HG02763 (cell line): ENCODE data around the gene VIM.
A peak's percentile ranks its signal among the peaks of the same experiment; 100 is the strongest.
"Not testable (repeated sequence)": the region's sequence is repeated elsewhere in the genome, so short reads cannot be mapped to it uniquely, and the experiment has no call there.

Experiments
- ATAC-seq: cut with Tn5 transposase; IDR thresholded peaks from one replicate; pipeline ENCODE4 v1.9.1; 2021; ENCODE audit warnings: mild to moderate bottlenecking, moderate library complexity; ENCODE audit not compliant: unreplicated experiment

Gene VIM

DNA sequence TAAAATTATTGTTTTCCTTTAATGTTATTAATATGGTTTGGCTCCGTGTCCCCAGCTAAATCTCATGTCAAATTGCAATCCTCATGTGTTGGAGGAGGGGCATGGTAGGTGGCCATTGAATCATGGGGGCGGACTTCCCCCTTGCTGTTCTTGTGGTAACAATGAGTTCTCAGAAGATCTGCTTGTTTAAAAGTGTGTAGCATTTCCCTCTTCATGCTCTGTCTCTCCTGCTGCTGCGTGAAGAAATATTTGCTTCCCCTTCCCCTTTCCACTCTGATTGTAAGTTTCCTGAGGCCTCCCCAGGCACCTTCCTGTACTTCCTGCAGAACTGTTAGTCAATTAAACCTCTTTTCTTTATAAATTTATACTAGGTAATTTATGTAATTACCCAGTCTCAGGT lies 27.5 kb downstream of the VIM start:
- no peak for ATAC-seq

DNA sequence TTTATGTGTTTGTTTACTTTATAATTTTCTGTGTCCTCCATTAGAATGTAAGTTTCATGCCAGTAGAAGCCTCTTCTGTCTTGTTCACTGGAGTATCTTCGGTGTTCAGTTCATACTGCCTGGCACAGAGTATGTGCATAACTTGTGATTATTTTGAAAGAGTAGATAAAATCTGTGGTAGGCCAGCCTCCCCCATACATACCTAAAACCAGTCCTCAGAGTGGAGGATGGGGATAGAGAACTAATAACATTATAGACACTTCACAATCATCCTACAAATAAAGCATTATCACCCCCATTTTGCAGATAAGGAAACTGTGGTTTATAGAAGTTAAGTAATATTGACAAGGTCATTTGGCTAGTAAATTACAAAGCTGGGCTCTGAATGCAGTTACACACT lies 28.0 kb downstream of the VIM start:
- no peak for ATAC-seq

DNA sequence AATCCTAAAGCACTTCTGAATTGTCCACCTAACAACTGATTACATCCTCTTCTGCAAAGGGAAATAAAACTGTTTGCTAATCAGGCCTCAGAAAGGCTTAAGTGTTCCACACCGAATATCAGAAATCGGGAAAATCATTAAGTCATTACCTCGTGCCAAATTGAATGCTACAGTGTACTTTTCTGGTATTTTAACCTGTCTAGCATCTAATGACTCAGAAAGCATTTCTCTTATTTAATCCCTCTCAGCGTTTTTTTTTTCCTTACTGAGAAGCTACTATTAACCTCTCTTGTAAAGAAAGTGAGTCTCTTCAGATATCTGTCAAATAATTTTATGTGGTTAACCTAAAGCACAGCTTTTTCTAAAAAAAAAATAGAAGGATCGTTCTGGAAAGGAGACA lies 28.6 kb downstream of the VIM start:
- no peak for ATAC-seq

- ATAC-seq, result peak; percentile 74
Measured at GRCh38 chr10:17257466-17258321, 29.7 kb downstream of the VIM start.

GRCh38 chr10:17262502-17262901 lies 34.5 kb downstream of the VIM start:
- no peak for ATAC-seq

DNA sequence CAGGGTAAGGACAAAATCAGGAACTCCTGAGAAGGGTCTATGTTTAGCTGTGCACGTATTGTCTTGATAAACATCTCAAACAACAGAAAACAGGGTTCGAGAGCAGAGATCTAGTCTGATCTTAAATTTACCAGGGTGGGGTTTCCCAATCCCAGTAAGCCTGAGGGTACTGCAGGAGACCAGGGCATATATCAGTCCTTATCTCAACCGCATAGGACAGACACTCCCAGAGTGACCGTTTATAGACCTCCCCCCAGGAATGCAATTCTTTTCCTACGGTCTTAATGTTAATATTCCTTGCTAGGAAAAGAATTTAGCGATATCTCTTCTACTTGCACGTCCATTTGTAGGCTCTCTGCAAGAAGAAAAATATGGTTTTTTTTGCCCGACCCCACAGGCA lies 35.5 kb downstream of the VIM start:
- ATAC-seq, result no peak

DNA sequence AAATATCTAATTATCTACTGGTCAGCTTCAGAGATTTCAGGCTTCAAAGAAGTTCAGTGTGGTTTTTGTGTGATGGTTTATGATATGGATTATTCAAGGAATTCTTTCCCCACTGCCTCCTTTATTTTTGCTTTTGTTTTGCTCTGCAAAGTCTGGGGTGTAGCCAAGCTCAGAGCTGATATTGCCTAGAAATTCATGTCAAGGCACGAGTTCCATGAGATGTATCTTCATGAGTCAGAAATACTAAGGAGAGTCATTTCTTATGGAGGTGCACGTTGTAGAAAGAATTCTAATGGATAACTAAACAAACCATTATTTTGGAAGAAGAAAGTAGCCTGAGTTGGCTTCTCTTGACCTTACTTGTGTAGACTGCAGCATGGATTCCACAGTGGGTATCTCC lies 37.4 kb downstream of the VIM start:
- no peak for ATAC-seq

DNA sequence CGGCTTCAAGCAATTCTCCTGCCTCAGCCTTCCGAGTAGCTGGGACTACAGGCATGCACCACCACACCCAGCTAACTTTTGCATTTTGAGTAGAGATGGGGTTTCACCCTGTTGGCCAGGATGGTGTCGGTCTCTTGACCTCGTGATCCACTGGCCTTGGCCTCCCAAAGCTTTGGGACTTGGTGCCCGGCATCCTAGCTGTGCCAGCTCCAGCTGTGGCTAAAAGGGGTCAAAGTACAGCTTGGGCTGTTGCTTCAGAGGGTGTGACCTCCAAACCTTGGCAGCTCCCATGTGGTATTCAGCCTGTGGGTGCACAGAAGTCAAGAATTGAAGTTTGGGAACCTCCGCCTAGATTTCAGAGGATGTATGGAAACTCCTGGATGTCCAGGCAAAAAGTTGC lies 38.5 kb downstream of the VIM start:
- not testable (repeated sequence) for ATAC-seq

DNA sequence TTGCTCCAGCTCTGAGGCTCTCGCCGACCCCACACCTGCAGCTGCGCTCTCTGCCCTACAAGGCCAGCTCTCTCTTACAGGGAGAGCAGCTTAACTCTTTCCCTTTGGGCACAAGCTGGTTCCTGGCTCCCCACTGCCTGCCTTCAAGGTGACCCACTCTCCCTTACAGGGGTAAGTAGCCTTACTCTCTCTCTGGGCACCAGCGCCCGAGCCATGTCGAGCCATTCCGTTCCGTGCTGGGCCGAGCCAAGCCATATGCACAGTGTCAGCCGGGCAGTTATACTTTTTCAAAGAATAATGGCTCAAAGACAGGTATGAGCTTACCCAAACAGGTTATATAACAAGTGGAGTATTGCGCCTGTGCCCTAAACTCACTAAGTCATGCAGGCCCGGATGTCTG lies 44.6 kb downstream of the VIM start:
- no peak for ATAC-seq

DNA sequence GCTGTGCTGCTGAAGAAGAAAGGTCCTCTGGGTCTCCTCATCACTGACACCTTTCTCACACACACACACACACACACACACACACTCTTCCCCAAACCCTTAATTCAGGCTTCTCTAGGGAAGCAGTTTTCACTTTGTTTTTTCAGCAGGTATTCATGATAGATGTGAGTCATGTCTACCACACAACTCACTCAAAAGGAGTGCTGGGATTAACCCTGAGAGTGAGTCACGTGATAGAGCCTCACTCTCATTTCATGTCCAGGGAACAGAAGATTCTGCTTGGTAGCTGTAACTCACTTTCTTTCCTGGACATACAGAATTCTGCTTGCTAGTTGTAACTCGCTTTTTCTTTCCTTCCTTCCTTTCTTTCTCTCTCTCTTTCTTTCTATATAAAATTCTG lies 45.4 kb downstream of the VIM start:
- no peak for ATAC-seq

- no peak for ATAC-seq
Measured at GRCh38 chr10:17276756-17277424, 48.8 kb downstream of the VIM start.

DNA sequence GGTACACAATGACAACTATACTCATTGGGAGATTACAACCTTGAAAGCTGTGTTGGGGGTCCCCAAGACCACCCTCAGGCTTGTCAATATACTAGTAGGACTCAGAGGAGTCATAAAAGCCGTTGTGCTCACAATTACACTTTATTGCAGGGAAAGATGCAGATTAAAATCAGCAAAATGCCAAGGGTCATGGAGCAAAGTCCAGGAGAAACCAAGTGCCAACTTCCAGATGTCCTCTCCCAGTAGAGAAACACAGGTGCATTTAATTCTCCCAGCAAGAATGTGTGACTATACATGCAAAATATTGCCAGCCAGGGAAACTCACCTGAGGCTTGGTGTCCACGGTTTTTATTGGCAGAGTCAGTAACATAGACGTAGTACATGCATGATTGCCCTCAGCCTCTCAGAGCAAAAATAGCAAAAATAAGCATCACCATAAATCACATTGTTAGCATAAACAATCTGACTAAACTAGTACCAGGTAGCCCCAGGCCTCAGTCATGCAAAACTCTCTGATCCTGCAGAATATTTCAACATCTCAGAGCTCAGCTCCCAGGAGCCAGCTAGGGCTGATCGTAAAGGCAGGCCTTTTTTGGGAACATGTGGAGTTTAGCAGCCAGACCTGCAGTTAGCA lies 50.7 kb downstream of the VIM start:
- no peak for ATAC-seq

GRCh38 chr10:17282311-17282710 lies 54.3 kb downstream of the VIM start:
- ATAC-seq, result no peak

GRCh38 chr10:17286562-17287550 lies 58.8 kb downstream of the VIM start:
- ATAC-seq, result no peak
